Effector CD8-positive, alpha-beta T cell (primary cell): ENCODE results near the gene TAS2R16.

Source experiments
- DNase-seq: peaks from one replicate; lab custom pipeline; 2025; lab: John Stamatoyannopoulos, UW
- total RNA-seq, 4 experiments: gene quantifications; one replicate each; lab custom pipeline; 2026; lab: John Stamatoyannopoulos, UW

TAS2R16 gene
- total RNA-seq, result 0 reads per million in 4 experiments

- DNase-seq, result no peak
Observed at GRCh38 chr7:122995600-122995999, at the start of gene TAS2R16. TAS2R16 (minus strand) TSS chr7:122995700; CDS start chr7:122995634, 66 bp downstream.

- DNase-seq, result no peak
Observed at GRCh38 chr7:123043642-123044041, 48.1 kb upstream of the TAS2R16 start.

GRCh38 chr7:123041101-123041500, 45.6 kb upstream of the TAS2R16 start:
- DNase-seq, result no peak

GRCh38 chr7:123039269-123039668, 43.8 kb upstream of the TAS2R16 start:
- no peak for DNase-seq

GRCh38 chr7:123034106-123034505, 38.6 kb upstream of the TAS2R16 start:
- no peak for DNase-seq

GRCh38 chr7:123030631-123031030, 35.1 kb upstream of the TAS2R16 start:
- DNase-seq, result no peak

- no peak for DNase-seq
Observed at GRCh38 chr7:123028339-123028738, 32.8 kb upstream of the TAS2R16 start.

GRCh38 chr7:123026251-123026650, 30.8 kb upstream of the TAS2R16 start:
- no peak for DNase-seq

GRCh38 chr7:123024989-123025758, 29.7 kb upstream of the TAS2R16 start:
- no peak for DNase-seq

- no peak for DNase-seq
Observed at GRCh38 chr7:123023126-123023525, 27.6 kb upstream of the TAS2R16 start.

- DNase-seq, result no peak
Observed at GRCh38 chr7:123022576-123022975, 27.1 kb upstream of the TAS2R16 start.

- no peak for DNase-seq
Observed at GRCh38 chr7:123012435-123012834, 16.9 kb upstream of the TAS2R16 start.

GRCh38 chr7:123011766-123012369, 16.4 kb upstream of the TAS2R16 start:
- no peak for DNase-seq

- DNase-seq, result no peak
Observed at GRCh38 chr7:123004931-123005330, 9.4 kb upstream of the TAS2R16 start.

GRCh38 chr7:123003539-123004126, 8.1 kb upstream of the TAS2R16 start:
- DNase-seq, result no peak

- DNase-seq, result no peak
Observed at GRCh38 chr7:122989577-122989976, 5.9 kb downstream of the TAS2R16 start.

GRCh38 chr7:122989041-122989440, 6.5 kb downstream of the TAS2R16 start:
- DNase-seq, result no peak

- DNase-seq, result no peak
Observed at GRCh38 chr7:122988333-122988732, 7.2 kb downstream of the TAS2R16 start.

GRCh38 chr7:122987463-122987862, 8.0 kb downstream of the TAS2R16 start:
- no peak for DNase-seq

- DNase-seq, result no peak
Observed at GRCh38 chr7:122984021-122984420, 11.5 kb downstream of the TAS2R16 start.

GRCh38 chr7:122983261-122983660, 12.2 kb downstream of the TAS2R16 start:
- no peak for DNase-seq

- no peak for DNase-seq
Observed at GRCh38 chr7:122975341-122975740, 20.2 kb downstream of the TAS2R16 start.

- no peak for DNase-seq
Observed at GRCh38 chr7:122974229-122974628, 21.3 kb downstream of the TAS2R16 start.
